Common myeloid progenitor, CD34-positive (primary cell): ENCODE results near the gene IDH1.

Experiments
- CTCF ChIA-PET: fragments of 350-600 bp; sonication (Branson Sonifier 250); formaldehyde crosslinking; loops from one replicate; lab custom pipeline; 2021; ENCODE audit warnings: antibody characterized with exemption; lab: Charles Lee
- POLR2A ChIA-PET: fragments of 350-600 bp; sonication (Branson Sonifier 250); formaldehyde crosslinking; loops from one replicate; lab custom pipeline; 2021; ENCODE audit warnings: antibody characterized with exemption; lab: Charles Lee
- DNase-seq, 3 donors: peaks; one replicate each; pipeline versions ENCODE4 v3.0.0 to v3.0.0-alpha.2; 2013
- H3K27ac ChIP-seq, 2 experiments: 1 replicate in 1 of 2; 2 replicates in 1 of 2; pipeline ENCODE4 v1.7.0; 2013; ENCODE audit warnings: inconsistent platforms in 2 of 2, low read length in 2 of 2, mild to moderate bottlenecking in 2 of 2, low read depth in 1 of 2, moderate library complexity in 1 of 2; ENCODE audit not compliant: severe bottlenecking in 2 of 2, insufficient read depth in 1 of 2, poor library complexity in 1 of 2
- H3K27me3 ChIP-seq, 5 experiments: replicated peaks in 2 of 5; 1 replicate in 3 of 5; 2 replicates in 2 of 5; pipeline versions ENCODE4 v1.6.1 to v1.7.0; 2013; ENCODE audit warnings: low read length in 4 of 5, mild to moderate bottlenecking in 2 of 5, moderate library complexity in 2 of 5, inconsistent platforms in 1 of 5; ENCODE audit not compliant: insufficient read depth in 5 of 5, control insufficient read depth in 4 of 5
- H3K36me3 ChIP-seq, 4 experiments: 1 replicate in 2 of 4; 2 replicates in 2 of 4; pipeline versions ENCODE4 v1.6.1 to v1.7.0; 2013; ENCODE audit warnings: low read length in 3 of 4, control low read depth in 1 of 4, mild to moderate bottlenecking in 1 of 4; ENCODE audit not compliant: control insufficient read depth in 4 of 4, insufficient read depth in 4 of 4
- H3K4me1 ChIP-seq, 4 experiments: 1 replicate in 3 of 4; 2 replicates in 1 of 4; pipeline versions ENCODE4 v1.6.1 to v1.7.1; 2013; ENCODE audit warnings: low read length in 3 of 4, mild to moderate bottlenecking in 3 of 4, control low read depth in 1 of 4, inconsistent platforms in 1 of 4, moderate library complexity in 1 of 4; ENCODE audit not compliant: control insufficient read depth in 4 of 4, insufficient read depth in 4 of 4; ENCODE audit errors: control extremely low read depth in 1 of 4
- H3K4me3 ChIP-seq, 7 experiments: 1 replicate in 4 of 7; 2 replicates in 3 of 7; pipeline versions ENCODE4 v1.5.1 to v1.7.0; 2013; ENCODE audit warnings: mild to moderate bottlenecking in 7 of 7, low read length in 6 of 7, moderate library complexity in 6 of 7, inconsistent platforms in 2 of 7, low read depth in 2 of 7, control low read depth in 1 of 7; ENCODE audit not compliant: insufficient read depth in 4 of 7, control insufficient read depth in 1 of 7; ENCODE audit errors: extremely low read depth in 1 of 7
- H3K9me3 ChIP-seq, 5 experiments: 1 replicate in 4 of 5; 2 replicates in 1 of 5; pipeline versions ENCODE4 v1.6.1 to v1.7.1; 2013; ENCODE audit warnings: low read length in 4 of 5, mild to moderate bottlenecking in 2 of 5, inconsistent platforms in 1 of 5, low read depth in 1 of 5, moderate library complexity in 1 of 5; ENCODE audit not compliant: control insufficient read depth in 4 of 5, insufficient read depth in 2 of 5; ENCODE audit errors: control extremely low read depth in 1 of 5
- WGBS: methylation state at CpG from one replicate; pipeline ENCODE4 v1.1.5; 2013; ENCODE audit not compliant: insufficient coverage; 5-methylcytosine and 5-hydroxymethylcytosine counted together

IDH1 gene

GRCh38 chr2:208248601-208249000, 6.3 kb downstream of the IDH1 start:
- Histone ChIP-seq H3K9me3 (no peaks in the 10 kb centered on the region), H3K27me3 (no peaks in the 10 kb centered on the region), H3K4me3 (no peak overlapping the region), H3K4me1 (peaks cover 29 to 47% (median 38%) of the 10 kb centered on the region in 4 experiments), H3K27ac (no peak overlapping the region), H3K36me3 (peaks cover 20 to 94% (median 45%) of the 10 kb centered on the region in 4 experiments)
- CTCF ChIA-PET = interaction anchor here (2.0 kb wide), 1 partner anchor 73 kb away, joined by 10 read pairs; no protein-coding TSS in a partner anchor
- no peak for DNase-seq
- POLR2A ChIA-PET = no interaction called here
- WGBS = 100% methylated on average over 2 of the region's 3 CpGs

GRCh38 chr2:208245746-208246145, 9.1 kb downstream of the IDH1 start:
- POLR2A ChIA-PET = no interaction called here
- peaks cover 25 to 92% (median 58%) of the 10 kb centered on the region in 4 experiments for H3K36me3 ChIP-seq

GRCh38 chr2:208244422-208244821, 10.4 kb downstream of the IDH1 start:
- POLR2A ChIA-PET = no interaction called here
- no peaks in the 10 kb centered on the region for H3K27me3 ChIP-seq
- no peak overlapping the region for H3K4me3 ChIP-seq
- H3K9me3 ChIP-seq = no peaks in the 10 kb centered on the region
- CTCF ChIA-PET = interaction anchor here (0.9 to 1.8 kb wide), 2 partner anchors 69 to 143 kb away, joined by 3 to 5 read pairs; no protein-coding TSS in a partner anchor
- DNase-seq = no peak
- peaks cover 0 to 6% (median 2%) of the 10 kb centered on the region in 4 experiments for H3K4me1 ChIP-seq
- H3K27ac ChIP-seq = no peak overlapping the region
- peaks cover 33 to 94% (median 68%) of the 10 kb centered on the region in 4 experiments for H3K36me3 ChIP-seq

More at GRCh38 chr2:208245746-208246145, 9.1 kb downstream of the IDH1 start:
- Histone ChIP-seq H3K27ac (no peak overlapping the region), H3K4me3 (no peak overlapping the region), H3K9me3 (no peaks in the 10 kb centered on the region), H3K4me1 (peaks cover 8 to 19% (median 12%) of the 10 kb centered on the region in 4 experiments), H3K27me3 (no peaks in the 10 kb centered on the region)
- CTCF ChIA-PET = interaction anchor here (0.9 to 1.8 kb wide), 3 partner anchors 69 to 144 kb away, joined by 3 to 5 read pairs (median 4); no protein-coding TSS in a partner anchor
- 100% methylated on average over 3 of the region's 3 CpGs for WGBS
- no peak for DNase-seq

GRCh38 chr2:208240619-208241209, 14.2 kb downstream of the IDH1 start:
- Histone ChIP-seq H3K36me3 (peaks cover 27 to 89% (median 59%) of the 10 kb centered on the region in 4 experiments), H3K4me1 (no peaks in the 10 kb centered on the region), H3K27me3 (no peaks in the 10 kb centered on the region), H3K4me3 (no peak overlapping the region), H3K9me3 (no peaks in the 10 kb centered on the region), H3K27ac (no peak overlapping the region)
- CTCF ChIA-PET = interaction anchor here (0.8 to 1.5 kb wide), 5 partner anchors 11 to 65 kb away, joined by 3 to 7 read pairs (median 4); partner anchors contain the start of gene IDH1
- 100% methylated on average over 2 of the region's 3 CpGs for WGBS
- DNase-seq = no peak
- POLR2A ChIA-PET = no interaction called here

GRCh38 chr2:208239770-208240493, 14.9 kb downstream of the IDH1 start:
- Histone ChIP-seq H3K36me3 (peaks cover 29 to 90% (median 55%) of the 10 kb centered on the region in 4 experiments), H3K4me3 (no peak overlapping the region), H3K27me3 (no peaks in the 10 kb centered on the region), H3K9me3 (no peaks in the 10 kb centered on the region), H3K4me1 (no peaks in the 10 kb centered on the region), H3K27ac (no peak overlapping the region)
- POLR2A ChIA-PET = no interaction called here
- WGBS = 97% methylated on average over 8 of the region's 9 CpGs
- no peak for DNase-seq
- CTCF ChIA-PET = interaction anchor here (0.8 to 1.5 kb wide), 5 partner anchors 14 to 65 kb away, joined by 3 to 7 read pairs (median 4); partner anchors contain the start of gene IDH1

DNA sequence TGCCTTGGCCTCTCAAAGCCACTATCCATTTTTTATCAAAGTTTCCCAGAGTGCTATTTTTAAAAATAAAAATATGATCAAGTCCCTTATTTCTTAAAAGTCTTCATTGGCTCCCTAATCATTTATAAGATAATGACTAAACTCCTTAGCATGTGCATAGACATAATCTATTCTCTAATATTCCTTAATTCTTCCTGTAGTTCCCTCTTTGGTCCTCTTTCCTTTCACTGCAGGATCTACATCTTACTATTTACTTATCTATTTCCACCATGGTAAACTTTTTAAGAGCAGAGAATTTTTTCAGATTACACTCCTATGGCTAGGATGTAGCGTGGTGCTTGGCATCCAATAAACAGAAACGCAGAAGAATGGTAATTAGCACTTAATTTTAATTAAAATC, 19.0 kb downstream of the IDH1 start:
- CTCF ChIA-PET = no interaction called here
- WGBS = no CpG with 5 or more reads among the region's 2 CpGs
- H3K36me3 ChIP-seq = peaks cover 20 to 55% (median 34%) of the 10 kb centered on the region in 4 experiments

DNA sequence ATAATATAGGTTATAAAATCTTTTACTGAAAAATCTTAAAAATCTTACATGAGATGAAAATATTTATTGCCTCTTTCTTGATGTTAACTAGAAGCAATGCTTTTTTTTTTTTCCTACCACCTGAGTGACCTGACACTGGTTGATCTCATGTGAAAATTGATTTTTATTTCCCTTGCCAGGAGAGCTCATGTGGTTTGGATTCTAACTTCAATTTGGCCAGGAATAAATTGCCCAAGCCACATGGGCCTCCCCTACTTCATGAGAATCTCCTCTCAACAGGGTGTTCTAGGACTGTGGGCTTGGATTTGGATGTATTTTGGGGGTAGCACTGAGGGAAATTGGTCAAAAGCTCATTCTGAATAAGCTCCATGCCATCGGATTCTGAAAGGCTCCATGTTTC, 20.1 kb downstream of the IDH1 start:
- no peak overlapping the region for H3K27ac ChIP-seq
- H3K9me3 ChIP-seq = peaks cover 0 to 17% (median 2%) of the 10 kb centered on the region in 5 experiments
- H3K36me3 ChIP-seq = peaks cover 14 to 44% (median 25%) of the 10 kb centered on the region in 4 experiments
- no peaks in the 10 kb centered on the region for H3K4me1 ChIP-seq
- H3K4me3 ChIP-seq = no peak overlapping the region
- ChIA-PET CTCF (no interaction called here), POLR2A (interaction anchor here (0.6 kb wide), 1 partner anchor 975 kb away, joined by 7 read pairs; no protein-coding TSS in a partner anchor)
- no peaks in the 10 kb centered on the region for H3K27me3 ChIP-seq
- no peak for DNase-seq
- 100% methylated on average over 1 of the region's 1 CpG for WGBS

More for the DNA sequence above, 19.0 kb downstream of the IDH1 start:
- H3K4me3 ChIP-seq = no peak overlapping the region
- H3K9me3 ChIP-seq = peaks cover 0 to 17% (median 2%) of the 10 kb centered on the region in 5 experiments
- no peaks in the 10 kb centered on the region for H3K4me1 ChIP-seq
- POLR2A ChIA-PET = no interaction called here
- H3K27ac ChIP-seq = no peak overlapping the region
- no peaks in the 10 kb centered on the region for H3K27me3 ChIP-seq
- no peak for DNase-seq
